GM13976 (cell line): ENCODE measurements around the gene CACFD1.

Source experiments
- DNase-seq: peaks from one replicate; pipeline ENCODE4 v3.0.0; 2012; ENCODE audit warnings: low spot score
- in situ Hi-C: fragments of 300-500 bp; cut with MboI; formaldehyde crosslinking; loops from one replicate; pipeline ENCODE4 v1.12.0; 2022; ENCODE audit warnings: low sequenced_read_pairs, mixed read lengths, inconsistent platforms; ENCODE audit not compliant: unreplicated experiment
- TF ChIP-seq, protein P1 (sequence below): IDR thresholded peaks from 2 replicates; pipeline ENCODE4 v1.5.1; 2012; ENCODE audit warnings: borderline replicate concordance, mild to moderate bottlenecking; ENCODE audit not compliant: insufficient read depth; ENCODE audit errors: extremely low read depth, missing control alignments, control extremely low read depth

The CACFD1 gene

DNA sequence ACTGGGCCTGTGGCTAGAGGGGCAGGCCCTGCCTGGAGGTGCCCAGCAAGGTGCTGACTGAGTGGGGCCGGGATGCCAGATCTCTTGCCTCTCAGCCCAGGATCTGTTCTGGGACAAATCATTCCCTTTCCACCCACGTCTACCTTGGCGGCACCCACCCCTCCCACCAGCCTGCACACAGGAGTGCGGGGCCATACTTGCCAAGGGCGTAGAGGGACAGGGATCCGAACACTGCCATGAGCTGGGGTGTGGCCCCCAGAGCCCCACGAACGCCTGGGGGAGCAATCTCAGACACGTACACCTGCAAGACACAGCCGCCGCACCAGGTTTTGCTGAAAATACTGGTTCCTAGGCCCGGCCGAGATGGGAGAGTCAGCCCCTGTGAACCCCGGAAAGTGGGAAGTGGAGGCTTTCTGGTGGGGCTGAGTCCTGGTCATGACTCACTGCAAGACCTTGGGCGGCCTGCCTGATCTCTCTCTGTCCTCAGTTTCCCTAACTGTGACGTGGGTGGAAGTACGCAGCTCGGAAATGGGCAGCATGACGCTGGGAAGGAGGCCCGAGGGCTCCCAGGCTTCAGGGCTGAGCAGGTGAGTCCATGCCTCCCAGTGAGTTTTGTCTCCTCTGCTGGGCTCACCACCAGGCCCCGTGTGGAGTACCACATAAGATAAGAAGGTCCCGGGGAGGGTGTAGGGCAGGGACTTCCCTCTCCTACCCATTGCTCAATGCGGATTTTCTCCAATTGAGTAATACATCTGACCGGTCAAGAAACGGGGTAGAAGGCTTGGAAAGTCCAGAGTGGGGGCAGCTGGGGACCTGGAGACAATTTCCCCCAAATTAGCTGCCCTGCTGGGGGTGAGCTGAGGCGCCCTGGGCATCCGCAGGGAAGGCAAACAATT, 16.5 kb downstream of the CACFD1 start:
- DNase-seq = no peak
- in situ Hi-C loops = loop anchor here (25.0 kb wide), 1 partner anchor 289 kb away; no protein-coding TSS in a partner anchor

DNA sequence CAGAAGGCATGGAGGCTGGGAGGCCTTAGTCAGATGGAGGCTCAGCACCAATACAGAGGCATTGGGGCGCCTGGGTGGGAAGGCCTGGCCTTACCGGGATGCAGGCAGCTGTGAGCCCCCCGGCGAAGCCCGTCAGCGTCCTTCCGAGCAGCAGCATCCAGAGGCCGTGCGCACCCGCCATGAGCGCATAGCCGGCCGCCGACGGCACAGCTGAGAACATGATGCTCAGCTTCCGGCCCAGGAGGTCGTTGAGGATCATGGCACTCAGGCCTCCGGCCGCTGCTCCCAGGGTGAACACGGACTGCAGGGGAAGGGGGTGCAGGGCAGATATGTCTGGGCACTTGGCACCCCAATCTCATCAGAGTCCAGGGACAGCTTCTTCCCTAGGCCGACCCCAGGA, 17.2 kb downstream of the CACFD1 start:
- in situ Hi-C loops = loop anchor here (25.0 kb wide), 1 partner anchor 290 kb away; no protein-coding TSS in a partner anchor
- TF ChIP-seq, protein P1, sequence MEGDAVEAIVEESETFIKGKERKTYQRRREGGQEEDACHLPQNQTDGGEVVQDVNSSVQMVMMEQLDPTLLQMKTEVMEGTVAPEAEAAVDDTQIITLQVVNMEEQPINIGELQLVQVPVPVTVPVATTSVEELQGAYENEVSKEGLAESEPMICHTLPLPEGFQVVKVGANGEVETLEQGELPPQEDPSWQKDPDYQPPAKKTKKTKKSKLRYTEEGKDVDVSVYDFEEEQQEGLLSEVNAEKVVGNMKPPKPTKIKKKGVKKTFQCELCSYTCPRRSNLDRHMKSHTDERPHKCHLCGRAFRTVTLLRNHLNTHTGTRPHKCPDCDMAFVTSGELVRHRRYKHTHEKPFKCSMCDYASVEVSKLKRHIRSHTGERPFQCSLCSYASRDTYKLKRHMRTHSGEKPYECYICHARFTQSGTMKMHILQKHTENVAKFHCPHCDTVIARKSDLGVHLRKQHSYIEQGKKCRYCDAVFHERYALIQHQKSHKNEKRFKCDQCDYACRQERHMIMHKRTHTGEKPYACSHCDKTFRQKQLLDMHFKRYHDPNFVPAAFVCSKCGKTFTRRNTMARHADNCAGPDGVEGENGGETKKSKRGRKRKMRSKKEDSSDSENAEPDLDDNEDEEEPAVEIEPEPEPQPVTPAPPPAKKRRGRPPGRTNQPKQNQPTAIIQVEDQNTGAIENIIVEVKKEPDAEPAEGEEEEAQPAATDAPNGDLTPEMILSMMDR = no peak
- DNase-seq = no peak

More for the DNA sequence above, 16.5 kb downstream of the CACFD1 start:
- TF ChIP-seq, protein P1 = no peak

DNA sequence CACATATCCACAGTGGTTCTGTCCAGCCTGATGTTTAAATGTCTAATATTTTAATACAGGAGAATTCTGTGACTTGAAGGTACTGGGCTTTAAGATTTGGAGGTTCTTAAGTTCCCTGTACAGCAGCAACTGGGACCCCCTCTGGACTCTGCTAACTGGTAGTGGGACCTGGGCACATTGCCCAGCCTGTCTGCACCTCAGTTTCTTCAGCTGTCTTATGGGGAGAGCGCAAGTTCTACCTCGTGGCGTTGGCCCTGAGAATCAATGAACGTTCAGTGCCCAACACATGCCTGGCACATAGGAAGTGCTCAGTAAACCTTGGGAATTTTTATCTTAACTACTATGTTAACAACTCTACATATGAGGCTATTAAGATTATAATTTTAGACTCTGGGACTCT, 17.7 kb downstream of the CACFD1 start:
- no peak for DNase-seq
- TF ChIP-seq, protein P1 = no peak
- in situ Hi-C loops = loop anchor here (25.0 kb wide), 1 partner anchor 290 kb away; no protein-coding TSS in a partner anchor

DNA sequence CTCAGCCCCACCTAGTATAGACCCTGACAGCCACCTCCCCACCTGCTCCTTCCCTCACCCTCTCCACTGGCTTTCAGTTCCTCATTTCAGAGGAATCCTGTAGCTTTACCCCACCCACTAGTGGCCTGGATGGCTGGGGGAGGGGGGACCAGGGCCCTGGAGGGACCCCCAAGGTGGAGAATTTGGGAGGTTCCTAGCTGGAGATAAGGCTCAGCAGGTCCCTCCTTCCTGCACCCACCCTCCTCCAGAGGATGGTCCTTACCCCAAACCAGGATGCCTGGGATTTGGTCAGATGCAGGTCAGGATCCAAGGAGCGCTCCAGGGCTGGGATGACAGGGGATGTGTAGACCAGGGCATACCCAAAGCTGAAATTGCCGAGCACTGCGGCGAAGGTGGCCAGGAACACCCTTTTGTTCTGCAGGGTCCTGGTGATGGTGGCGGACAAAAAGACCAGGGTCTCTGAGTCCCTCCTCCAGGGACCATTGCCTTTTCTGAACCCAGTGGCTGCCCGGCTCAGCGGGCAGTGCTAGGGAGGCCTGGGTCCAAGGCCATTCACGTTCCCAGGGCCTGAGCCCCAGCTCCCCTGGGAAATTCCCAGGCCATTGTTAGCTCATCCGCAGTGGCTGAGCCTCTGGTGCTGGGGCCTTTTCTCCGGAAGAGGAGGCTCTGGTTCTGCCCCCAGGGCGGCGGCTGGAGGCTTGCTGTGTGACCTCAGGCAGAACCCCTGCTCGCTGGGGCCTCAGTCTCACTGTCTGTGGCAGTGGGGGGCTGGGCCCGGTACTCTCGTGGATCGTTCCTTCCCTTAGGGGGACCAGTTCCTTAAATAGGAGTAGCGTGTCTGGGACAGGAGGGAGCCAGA, 18.4 kb downstream of the CACFD1 start:
- in situ Hi-C loops = loop anchor here (25.0 kb wide), 1 partner anchor 291 kb away; no protein-coding TSS in a partner anchor
- DNase-seq = peak; percentile 79
- TF ChIP-seq, protein P1 = no peak

DNA sequence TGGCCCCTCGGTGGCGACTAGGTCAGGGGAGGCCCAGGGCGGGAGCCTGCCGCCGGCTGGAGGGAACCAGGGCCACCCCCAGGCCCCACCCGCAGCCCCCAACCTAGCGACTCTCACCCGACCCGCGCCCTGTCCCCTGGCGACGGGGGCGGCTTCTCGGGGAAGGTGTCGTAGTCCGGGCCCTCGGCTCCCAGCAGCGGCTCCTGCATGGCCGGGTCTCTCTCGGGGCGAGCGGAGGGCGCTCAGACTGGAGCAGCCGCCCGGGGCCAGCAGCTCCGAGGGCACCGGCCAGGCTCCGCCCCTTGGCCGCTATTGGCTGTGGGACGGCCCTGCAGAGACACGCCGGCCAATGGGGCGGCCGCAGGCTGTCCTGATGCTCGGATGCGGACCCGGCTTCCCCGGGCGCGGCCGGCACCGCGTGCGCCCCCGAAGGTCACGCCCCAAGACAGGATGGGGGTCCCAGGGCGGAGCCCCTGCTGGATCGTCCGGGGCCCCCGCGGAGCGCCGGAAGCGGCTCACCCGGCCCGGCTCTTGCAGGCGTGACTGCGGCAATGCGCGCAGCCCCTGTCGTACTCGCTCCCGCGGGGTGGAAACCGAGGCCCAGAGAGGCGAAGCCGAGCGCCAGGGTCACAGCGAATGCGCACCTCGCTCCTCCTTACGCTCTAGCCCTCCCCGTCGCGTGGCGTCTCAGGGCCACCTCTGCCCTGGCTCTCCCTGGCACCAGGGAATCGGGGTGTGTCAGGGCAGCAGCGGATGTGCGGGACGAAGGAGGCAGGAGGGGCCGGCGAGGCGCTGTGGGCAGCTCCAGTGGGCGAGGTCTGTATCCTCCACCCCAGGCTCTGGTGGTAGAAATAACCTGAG, 19.3 kb downstream of the CACFD1 start, which contains the start of gene SLC2A6:
SLC2A6 (minus strand) TSS at position 249 of the 861 bp plus-strand sequence; CDS start at position 209, 40 bp downstream.
- TF ChIP-seq, protein P1 = no peak
- in situ Hi-C loops = loop anchor here (25.0 kb wide), 1 partner anchor 292 kb away; no protein-coding TSS in a partner anchor
- peak; percentile 98 for DNase-seq
